Right kidney (tissue), 1 donor: ENCODE results near the gene SLC1A3.

Experiments
- DNase-seq: peaks from one replicate; pipeline ENCODE4 v3.0.0-alpha.2; 2016

The SLC1A3 gene

GRCh38 chr5:36657563-36657995, 51.2 kb downstream of the SLC1A3 start:
- DNase-seq, result no peak

GRCh38 chr5:36658038-36658756, 51.8 kb downstream of the SLC1A3 start:
- no peak for DNase-seq

GRCh38 chr5:36659411-36659810, 53.0 kb downstream of the SLC1A3 start:
- no peak for DNase-seq

- DNase-seq, result no peak
Observed at GRCh38 chr5:36660397-36661049, 54.1 kb downstream of the SLC1A3 start.

GRCh38 chr5:36661456-36662220, 55.2 kb downstream of the SLC1A3 start:
- no peak for DNase-seq

- no peak for DNase-seq
Observed at GRCh38 chr5:36662291-36662851, 56.0 kb downstream of the SLC1A3 start.

- no peak for DNase-seq
Observed at GRCh38 chr5:36664766-36665165, 58.4 kb downstream of the SLC1A3 start.

GRCh38 chr5:36665628-36666027, 59.2 kb downstream of the SLC1A3 start:
- no peak for DNase-seq

GRCh38 chr5:36666274-36666673, 59.9 kb downstream of the SLC1A3 start:
- no peak for DNase-seq

- no peak for DNase-seq
Observed at GRCh38 chr5:36666986-36667385, 60.6 kb downstream of the SLC1A3 start.

GRCh38 chr5:36667824-36668223, 61.4 kb downstream of the SLC1A3 start:
- DNase-seq, result no peak

- no peak for DNase-seq
Observed at GRCh38 chr5:36669015-36669651, 62.7 kb downstream of the SLC1A3 start.

- no peak for DNase-seq
Observed at GRCh38 chr5:36670548-36670947, 64.1 kb downstream of the SLC1A3 start.

GRCh38 chr5:36675282-36675681, 68.9 kb downstream of the SLC1A3 start:
- DNase-seq, result no peak

- no peak for DNase-seq
Observed at GRCh38 chr5:36679221-36679989, 73.0 kb downstream of the SLC1A3 start.

GRCh38 chr5:36680066-36680465, 73.7 kb downstream of the SLC1A3 start:
- DNase-seq, result no peak

- DNase-seq, result no peak
Observed at GRCh38 chr5:36681711-36682110, 75.3 kb downstream of the SLC1A3 start.

GRCh38 chr5:36682499-36682898, 76.1 kb downstream of the SLC1A3 start:
- no peak for DNase-seq

GRCh38 chr5:36683821-36684434, 77.5 kb downstream of the SLC1A3 start:
- DNase-seq, result no peak

GRCh38 chr5:36685631-36686288, 79.4 kb downstream of the SLC1A3 start:
- DNase-seq, result no peak

- no peak for DNase-seq
Observed at GRCh38 chr5:36686881-36687280, 80.5 kb downstream of the SLC1A3 start.
